SK-N-SH (cell line): ENCODE data around the gene FAM181A. TPM values are rescaled to one million over a fixed set of nuclear protein-coding genes. Genes with fewer than 3 reads are reported as not detected.

ENCODE experiments used
- polyA plus RNA-seq, 3 experiments: library from polyadenylated mRNA; depleted of rRNA; stranded (reverse); fragments of >200 nt; gene quantifications; 2 replicates each; pipeline ENCODE4 v1.2.3, GENCODE V29; 2012
- small RNA-seq, 7 experiments: library from RNA; depleted of rRNA; stranded (forward); fragments of <200 nt; gene quantifications; one replicate each; pipeline ENCODE3, GENCODE V24; 2012

FAM181A gene
- polyA plus RNA-seq, 1 of the 3 experiments (the other 2 are of a cell fraction), result not detected

Small RNA genes within 50 kb of the gene (small RNA-seq; reads per million reads assigned to genes)
- 0 reads per million in 7 experiments for gene MIR4506

Other genes starting within 250 kb of the FAM181A start
- 0.18 and 0.24 TPM in 2 replicates for gene PRIMA1, start 138.9 kb upstream of the FAM181A start, polyA plus RNA-seq (2012; rRNA removed)
- 0.13 and 0.15 TPM in 2 replicates for gene ASB2, start 49.2 kb downstream of the FAM181A start, polyA plus RNA-seq (2012; rRNA removed)
- not detected in 2 replicates for gene CCDC197, start 70.0 kb downstream of the FAM181A start, polyA plus RNA-seq (2012; rRNA removed)
- gene OTUB2, start 99.0 kb downstream of the FAM181A start, polyA plus RNA-seq (2012; rRNA removed), result 1.3 and 1.4 TPM in 2 replicates
- gene DDX24, start 153.9 kb downstream of the FAM181A start, polyA plus RNA-seq (2012; rRNA removed), result 108 and 148 TPM in 2 replicates
- 35.3 and 41.1 TPM in 2 replicates for gene IFI27L1, start 154.0 kb downstream of the FAM181A start, polyA plus RNA-seq (2012; rRNA removed)
- gene IFI27, start 183.4 kb downstream of the FAM181A start, polyA plus RNA-seq (2012; rRNA removed), result 1.2 and 2.4 TPM in 2 replicates
- 200 and 208 TPM in 2 replicates for gene IFI27L2, start 202.3 kb downstream of the FAM181A start, polyA plus RNA-seq (2012; rRNA removed)
- gene PPP4R4, start 247.0 kb downstream of the FAM181A start, polyA plus RNA-seq (2012; rRNA removed), result 2.5 and 3.5 TPM in 2 replicates